ENCODE results near the gene PCTP. TPM values are rescaled to one million over a fixed set of nuclear protein-coding genes. Genes with fewer than 3 reads are reported as not detected.

The PCTP gene
- total and polyA plus RNA-seq, 9 of the 15 experiments (the other 6 are each of a cell fraction or from before 2014, with no cell fraction given): 10.9 to 62.3 (median 41.2) TPM

DNA sequence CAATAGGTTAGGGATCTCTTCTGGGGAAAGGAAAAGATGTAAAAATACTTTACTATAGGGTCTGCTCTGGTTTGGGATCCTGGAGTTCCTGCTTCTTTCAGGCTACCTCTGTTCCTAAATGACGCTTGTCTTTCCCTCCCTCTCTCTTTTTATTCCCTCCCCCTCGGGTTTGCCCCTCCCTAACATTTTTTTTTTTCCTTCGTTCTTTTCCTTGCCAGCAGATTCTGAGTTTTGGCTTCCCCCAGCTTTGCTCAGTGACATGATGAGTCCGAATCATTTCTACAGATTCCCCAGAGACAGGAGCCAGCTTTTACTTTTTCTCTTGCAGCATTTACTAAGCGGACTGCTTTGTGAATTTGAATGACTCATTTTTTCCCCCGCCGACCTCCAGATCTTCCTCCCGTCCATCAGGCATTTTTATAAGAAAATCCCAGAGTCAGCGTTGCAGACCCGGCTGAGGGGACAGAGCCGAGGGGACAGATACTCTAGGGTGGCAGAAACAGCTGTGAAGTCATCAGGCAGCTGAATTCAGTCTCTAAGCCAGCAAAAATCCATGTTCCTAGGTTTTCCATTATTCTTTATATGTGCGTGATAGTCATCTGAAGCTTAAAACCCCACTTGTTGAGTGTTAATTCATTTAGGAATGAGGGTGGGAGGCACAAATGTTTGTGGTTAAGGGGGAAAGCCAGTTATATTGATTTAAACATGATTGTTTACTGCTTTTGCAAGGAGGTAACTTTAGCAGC, 27.9 kb upstream of the PCTP start, which contains the start of gene TMEM100 (continued):
- TF ChIP-seq JUND (IDR thresholded peaks at IDR 0.05; ENCODE audit: borderline replicate concordance, low read depth, low read length): peak; percentile 89
- peak; percentile 89; the same call in 2 of the 3 replicates for TF ChIP-seq JUND (tag; IDR thresholded peaks at IDR 0.05; ENCODE audit: borderline replicate concordance, low read depth, low read length)
- TF ChIP-seq MAFG (tag; conservative IDR thresholded peaks at IDR 0.05): peak; percentile 6; the same call in 1 of the 2 replicates
- TF ChIP-seq RBM39 (optimal IDR thresholded peaks at IDR 0.05; ENCODE audit: low read depth, low read length): no peak
- TF ChIP-seq, protein P1, sequence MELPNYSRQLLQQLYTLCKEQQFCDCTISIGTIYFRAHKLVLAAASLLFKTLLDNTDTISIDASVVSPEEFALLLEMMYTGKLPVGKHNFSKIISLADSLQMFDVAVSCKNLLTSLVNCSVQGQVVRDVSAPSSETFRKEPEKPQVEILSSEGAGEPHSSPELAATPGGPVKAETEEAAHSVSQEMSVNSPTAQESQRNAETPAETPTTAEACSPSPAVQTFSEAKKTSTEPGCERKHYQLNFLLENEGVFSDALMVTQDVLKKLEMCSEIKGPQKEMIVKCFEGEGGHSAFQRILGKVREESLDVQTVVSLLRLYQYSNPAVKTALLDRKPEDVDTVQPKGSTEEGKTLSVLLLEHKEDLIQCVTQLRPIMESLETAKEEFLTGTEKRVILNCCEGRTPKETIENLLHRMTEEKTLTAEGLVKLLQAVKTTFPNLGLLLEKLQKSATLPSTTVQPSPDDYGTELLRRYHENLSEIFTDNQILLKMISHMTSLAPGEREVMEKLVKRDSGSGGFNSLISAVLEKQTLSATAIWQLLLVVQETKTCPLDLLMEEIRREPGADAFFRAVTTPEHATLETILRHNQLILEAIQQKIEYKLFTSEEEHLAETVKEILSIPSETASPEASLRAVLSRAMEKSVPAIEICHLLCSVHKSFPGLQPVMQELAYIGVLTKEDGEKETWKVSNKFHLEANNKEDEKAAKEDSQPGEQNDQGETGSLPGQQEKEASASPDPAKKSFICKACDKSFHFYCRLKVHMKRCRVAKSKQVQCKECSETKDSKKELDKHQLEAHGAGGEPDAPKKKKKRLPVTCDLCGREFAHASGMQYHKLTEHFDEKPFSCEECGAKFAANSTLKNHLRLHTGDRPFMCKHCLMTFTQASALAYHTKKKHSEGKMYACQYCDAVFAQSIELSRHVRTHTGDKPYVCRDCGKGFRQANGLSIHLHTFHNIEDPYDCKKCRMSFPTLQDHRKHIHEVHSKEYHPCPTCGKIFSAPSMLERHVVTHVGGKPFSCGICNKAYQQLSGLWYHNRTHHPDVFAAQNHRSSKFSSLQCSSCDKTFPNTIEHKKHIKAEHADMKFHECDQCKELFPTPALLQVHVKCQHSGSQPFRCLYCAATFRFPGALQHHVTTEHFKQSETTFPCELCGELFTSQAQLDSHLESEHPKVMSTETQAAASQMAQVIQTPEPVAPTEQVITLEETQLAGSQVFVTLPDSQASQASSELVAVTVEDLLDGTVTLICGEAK (IDR thresholded peaks at IDR 0.05): 0 out of 2 replicates have a peak, but pooled peaks have one; percentile 32
- TF ChIP-seq, protein P1 (CRISPR knock-in tag; IDR thresholded peaks at IDR 0.05): no peak
- no peak for TF ChIP-seq SMAD1 (IDR thresholded peaks at IDR 0.05; ENCODE audit: low read depth, low read length, partially characterized antibody)
- TF ChIP-seq, protein P2, sequence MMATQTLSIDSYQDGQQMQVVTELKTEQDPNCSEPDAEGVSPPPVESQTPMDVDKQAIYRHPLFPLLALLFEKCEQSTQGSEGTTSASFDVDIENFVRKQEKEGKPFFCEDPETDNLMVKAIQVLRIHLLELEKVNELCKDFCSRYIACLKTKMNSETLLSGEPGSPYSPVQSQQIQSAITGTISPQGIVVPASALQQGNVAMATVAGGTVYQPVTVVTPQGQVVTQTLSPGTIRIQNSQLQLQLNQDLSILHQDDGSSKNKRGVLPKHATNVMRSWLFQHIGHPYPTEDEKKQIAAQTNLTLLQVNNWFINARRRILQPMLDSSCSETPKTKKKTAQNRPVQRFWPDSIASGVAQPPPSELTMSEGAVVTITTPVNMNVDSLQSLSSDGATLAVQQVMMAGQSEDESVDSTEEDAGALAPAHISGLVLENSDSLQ (IDR thresholded peaks at IDR 0.05): peak; percentile 9; the same call in 1 of the 2 replicates
- peak; percentile 33; the same call in 1 of the 2 replicates for TF ChIP-seq ZBTB7A (IDR thresholded peaks at IDR 0.05; ENCODE audit: borderline replicate concordance, control insufficient read depth, low read depth, low read length)
- peak; percentile 87 for TF ChIP-seq FOSL1 (tag; conservative IDR thresholded peaks at IDR 0.05)
- no peak for TF ChIP-seq POLR2B (IDR thresholded peaks at IDR 0.05; ENCODE audit: low read depth, partially characterized antibody)
- TF ChIP-seq ETV1 (tag; conservative IDR thresholded peaks at IDR 0.05; ENCODE audit: low read depth): no peak
- TF ChIP-seq BRD4 (IDR thresholded peaks at IDR 0.05): no peak
- peak; percentile 75 for TF ChIP-seq SMARCE1 (IDR thresholded peaks at IDR 0.05)
- TF ChIP-seq SMARCC2 (IDR thresholded peaks at IDR 0.05; ENCODE audit: low read depth): peak; percentile 40; the same call in 1 of the 2 replicates
- TF ChIP-seq, protein P3, sequence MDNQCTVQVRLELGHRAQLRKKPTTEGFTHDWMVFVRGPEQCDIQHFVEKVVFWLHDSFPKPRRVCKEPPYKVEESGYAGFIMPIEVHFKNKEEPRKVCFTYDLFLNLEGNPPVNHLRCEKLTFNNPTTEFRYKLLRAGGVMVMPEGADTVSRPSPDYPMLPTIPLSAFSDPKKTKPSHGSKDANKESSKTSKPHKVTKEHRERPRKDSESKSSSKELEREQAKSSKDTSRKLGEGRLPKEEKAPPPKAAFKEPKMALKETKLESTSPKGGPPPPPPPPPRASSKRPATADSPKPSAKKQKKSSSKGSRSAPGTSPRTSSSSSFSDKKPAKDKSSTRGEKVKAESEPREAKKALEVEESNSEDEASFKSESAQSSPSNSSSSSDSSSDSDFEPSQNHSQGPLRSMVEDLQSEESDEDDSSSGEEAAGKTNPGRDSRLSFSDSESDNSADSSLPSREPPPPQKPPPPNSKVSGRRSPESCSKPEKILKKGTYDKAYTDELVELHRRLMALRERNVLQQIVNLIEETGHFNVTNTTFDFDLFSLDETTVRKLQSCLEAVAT (IDR thresholded peaks at IDR 0.05): 0 out of 4 replicates have a peak, but pooled peaks of 1 of the 2 experiments have one; percentile 56
